Tibial nerve (tissue), 4 donors: ENCODE measurements around the gene LZTR1. TPM values are rescaled to one million over a fixed set of nuclear protein-coding genes. Genes with fewer than 3 reads are reported as not detected.
"Not testable (repeated sequence)": the region's sequence is repeated elsewhere in the genome, so short reads cannot be mapped to it uniquely, and the experiment has no call there.

Experiments used
- DNase-seq, 2 donors: peaks; one replicate each; pipeline ENCODE4 v3.0.0-alpha.2; 2019; ENCODE audit warnings: low spot score in 2 of 2
- H3K27ac ChIP-seq, 4 donors: fragments of 200-600 bp; sonication (generic) in 3 of 4; one replicate each; pipeline ENCODE4 v1.5.1; 2017 to 2019; ENCODE audit warnings: mild to moderate bottlenecking in 1 of 4
- H3K27me3 ChIP-seq, 2 donors: fragments of 200-600 bp; sonication (generic) in 1 of 2; one replicate each; pipeline versions ENCODE4 v1.5.1 to v1.6.0; 2017 to 2019
- H3K36me3 ChIP-seq, 3 donors: fragments of 200-600 bp; sonication (generic); one replicate each; pipeline ENCODE4 v1.5.1; 2018 to 2019
- H3K4me1 ChIP-seq, 4 donors: fragments of 200-600 bp; sonication (generic) in 3 of 4; one replicate each; pipeline ENCODE4 v1.5.1; 2017 to 2019
- H3K4me3 ChIP-seq, 4 donors: fragments of 200-600 bp; sonication (generic) in 3 of 4; one replicate each; pipeline ENCODE4 v1.5.1; 2017 to 2019; ENCODE audit warnings: mild to moderate bottlenecking in 1 of 4, moderate library complexity in 1 of 4
- H3K9me3 ChIP-seq, 4 donors: fragments of 200-600 bp; sonication (generic) in 3 of 4; one replicate each; pipeline ENCODE4 v1.5.1; 2017 to 2019
- CTCF ChIP-seq, 5 experiments: fragments of 200-600 bp in 3 of 5; fragments of 450-650 bp in 2 of 5; sonication (generic) in 3 of 5; IDR thresholded peaks; one replicate each; pipeline ENCODE4 v1.5.1; 2016 to 2019; ENCODE audit warnings: antibody characterized with exemption in 5 of 5, mild to moderate bottlenecking in 3 of 5, moderate library complexity in 2 of 5
- EP300 ChIP-seq, 2 donors: sonication (generic); formaldehyde crosslinking; IDR thresholded peaks; one replicate each; pipeline ENCODE4 v1.6.1; 2017; ENCODE audit warnings: antibody characterized with exemption in 2 of 2, mild to moderate bottlenecking in 1 of 2
- POLR2A ChIP-seq, 2 donors: fragments of 450-650 bp; IDR thresholded peaks; one replicate each; pipeline ENCODE4 v1.6.1; 2017; ENCODE audit warnings: antibody characterized with exemption in 2 of 2, mild to moderate bottlenecking in 2 of 2, moderate library complexity in 2 of 2
- WGBS, 2 donors: methylation state at CpG; one replicate each; pipeline ENCODE4 v1.1.5; 2018; 5-methylcytosine and 5-hydroxymethylcytosine counted together
- small RNA-seq: library from RNA; depleted of rRNA; stranded (forward); fragments of <200 nt; gene quantifications from one replicate; pipeline ENCODE3, GENCODE V24; 2016
- total RNA-seq, 4 donors: library from RNA; depleted of rRNA; stranded (reverse); fragments of >200 nt; gene quantifications; one replicate each; pipeline ENCODE4 v1.1.0, GENCODE V29; 2016

LZTR1 gene
- total RNA-seq, 4 donors from 2014 or later: 59.8 to 127 (median 66.5) TPM

GRCh38 chr22:21047035-21047661 lies 65.1 kb downstream of the LZTR1 start:
- Histone ChIP-seq H3K4me3 (no peak overlapping the region), H3K4me1 (peaks cover 0 to 21% (median 11%) of the 10 kb centered on the region in 4 donors), H3K27me3 (no peaks in the 10 kb centered on the region), H3K27ac (no peak overlapping the region), H3K36me3 (no peaks in the 10 kb centered on the region), H3K9me3 (no peaks in the 10 kb centered on the region)
- WGBS, 2 donors: 90 to 91% methylated on average over 10 to 14 of the region's 14 CpGs
- DNase-seq: no peak
- TF ChIP-seq CTCF (IDR thresholded peaks at IDR 0.05) (no peak), EP300 (IDR thresholded peaks at IDR 0.05) (no peak), POLR2A (IDR thresholded peaks at IDR 0.05) (no peak)

DNA sequence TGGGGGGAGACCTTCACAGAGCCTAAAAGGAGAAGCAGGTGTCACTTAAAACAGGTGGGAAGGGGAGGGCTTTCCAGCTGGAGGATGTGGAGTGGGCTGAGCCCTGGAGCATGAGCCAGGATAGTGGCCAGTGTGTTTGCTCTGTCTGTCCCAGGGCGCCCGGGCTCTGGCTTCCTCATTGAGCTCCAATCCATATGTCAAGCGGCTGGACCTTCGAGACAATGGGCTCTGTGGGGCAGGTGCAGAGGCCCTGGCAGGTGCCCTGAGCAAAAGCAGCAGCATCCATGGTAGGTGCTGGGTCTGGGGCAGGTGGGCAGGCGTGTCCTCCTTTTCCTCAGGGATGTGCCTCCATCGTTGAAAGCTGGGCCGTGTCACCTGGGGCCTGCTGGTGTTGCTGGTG lies 65.6 kb downstream of the LZTR1 start:
- 82 to 88% methylated on average over 5 to 7 of the region's 7 CpGs for WGBS, 2 donors
- DNase-seq: no peak
- peaks cover 0 to 21% (median 11%) of the 10 kb centered on the region in 4 donors for H3K4me1 ChIP-seq
- no peak for TF ChIP-seq EP300 (IDR thresholded peaks at IDR 0.05)
- TF ChIP-seq POLR2A (IDR thresholded peaks at IDR 0.05): no peak
- TF ChIP-seq CTCF (IDR thresholded peaks at IDR 0.05): no peak
- no peak overlapping the region for H3K4me3 ChIP-seq
- no peak overlapping the region for H3K27ac ChIP-seq
- H3K9me3 ChIP-seq: no peaks in the 10 kb centered on the region
- H3K36me3 ChIP-seq: no peaks in the 10 kb centered on the region
- no peaks in the 10 kb centered on the region for H3K27me3 ChIP-seq

DNA sequence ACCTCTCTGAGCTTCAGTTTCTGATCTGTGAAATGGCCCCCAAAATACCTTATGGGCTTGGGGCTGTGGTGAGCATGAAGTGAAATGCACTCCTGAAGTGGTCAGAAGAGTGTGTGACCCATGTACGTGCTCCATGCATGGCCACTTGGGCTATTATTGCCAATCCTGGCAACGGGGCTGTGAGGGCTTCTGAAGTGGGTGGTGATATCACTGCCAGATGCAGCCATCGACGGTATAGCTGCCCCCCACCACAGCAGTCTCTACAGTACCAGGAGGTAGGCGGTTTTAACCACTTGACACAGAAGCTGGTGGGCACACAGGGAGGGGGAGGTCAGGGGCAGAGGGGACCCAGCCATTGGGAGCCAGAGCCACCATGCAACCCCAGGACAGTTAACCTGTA lies 66.4 kb downstream of the LZTR1 start:
- H3K9me3 ChIP-seq, H3K36me3 ChIP-seq, H3K27me3 ChIP-seq, H3K27ac ChIP-seq, H3K4me3 ChIP-seq, DNase-seq: not testable (repeated sequence)
- peaks cover 0 to 21% (median 11%) of the 10 kb centered on the region in 4 donors for H3K4me1 ChIP-seq
- WGBS, 2 donors: 56 to 75% methylated on average over 5 of the region's 5 CpGs

Small RNA genes lying within 50 kb of the gene (small RNA-seq; reads per million reads assigned to genes)
- gene MIR649: not detected

Other genes with a start within 250 kb of the LZTR1 start
- 1 to 10 TPM in 1 of 4 donors, under 1 TPM in 1, not detected in 2; 0.42 to 1.2 TPM for gene SERPIND1, start 208.2 kb upstream of the LZTR1 start, total RNA-seq
- gene PI4KA, start 123.5 kb upstream of the LZTR1 start, total RNA-seq: 100 to 1,000 TPM in 2 of 4 donors, 10 to 100 TPM in 2; 76.5 to 164 (median 115) TPM
- 10 to 100 TPM; 18.3 to 36.1 (median 19.6) TPM for gene SNAP29, start 123.3 kb upstream of the LZTR1 start, total RNA-seq
- 10 to 100 TPM; 44.7 to 59.0 (median 51.5) TPM for gene CRKL, start 64.9 kb upstream of the LZTR1 start, total RNA-seq
- gene AIFM3, start 15.0 kb upstream of the LZTR1 start, total RNA-seq: 1 to 10 TPM in 3 of 4 donors, under 1 TPM in 1; 0.59 to 3.1 (median 1.8) TPM
- 10 to 100 TPM; 46.9 to 71.8 (median 49.3) TPM for gene THAP7, start 19.8 kb downstream of the LZTR1 start, total RNA-seq
- gene P2RX6, start 32.9 kb downstream of the LZTR1 start, total RNA-seq: 1 to 10 TPM in 1 of 4 donors, under 1 TPM in 3; 0.63 to 3.3 (median 0.78) TPM
- gene SLC7A4, start 50.3 kb downstream of the LZTR1 start, total RNA-seq: 1 to 10 TPM in 1 of 4 donors, under 1 TPM in 1, not detected in 2; 0.22 to 1.3 TPM
- gene LRRC74B, start 63.6 kb downstream of the LZTR1 start, total RNA-seq: under 1 TPM in 1 of 4 donors, not detected in 3; 0.39 TPM